Measurements from ENCODE around the gene ST3GAL6.
"Not testable (repeated sequence)": the region's sequence is repeated elsewhere in the genome, so short reads cannot be mapped to it uniquely, and the experiment has no call there.

The ST3GAL6 gene

DNA sequence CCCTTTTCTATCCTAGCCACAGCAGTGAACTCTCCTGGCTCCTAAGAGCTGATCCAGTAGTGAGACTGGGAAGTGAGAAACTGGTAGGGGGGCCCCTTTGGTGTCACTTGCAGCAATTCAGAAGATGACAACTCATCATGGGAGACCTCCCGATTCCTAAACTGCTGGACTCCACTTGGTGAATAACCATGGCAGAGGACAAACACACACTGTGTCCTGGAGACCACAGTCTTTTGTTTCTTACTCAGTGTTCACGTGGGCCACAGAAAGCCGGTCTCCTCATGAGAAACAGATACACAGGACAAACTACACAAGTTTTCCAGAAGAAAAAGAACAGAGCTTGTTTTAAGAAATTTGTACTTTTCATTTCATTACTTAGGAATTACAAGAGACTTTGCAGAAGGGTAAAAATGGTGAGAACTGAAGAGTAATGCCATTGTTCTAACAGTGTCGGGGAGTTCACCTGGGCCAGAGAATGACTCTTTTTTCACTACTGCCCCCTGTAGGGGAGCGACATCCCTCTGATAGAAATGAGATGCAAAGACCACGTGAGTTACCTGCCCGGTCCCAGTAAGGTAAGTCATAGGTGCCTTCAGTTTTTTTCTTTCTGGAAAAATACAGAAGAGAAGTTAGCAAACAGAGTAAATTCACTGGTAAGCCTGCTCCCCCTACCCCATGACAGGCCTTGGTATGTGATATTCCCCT lies 38.1 kb downstream of the ST3GAL6 start:
- no peak for DNase-seq (ENCODE audit: low read depth in 2 of 2)

DNA sequence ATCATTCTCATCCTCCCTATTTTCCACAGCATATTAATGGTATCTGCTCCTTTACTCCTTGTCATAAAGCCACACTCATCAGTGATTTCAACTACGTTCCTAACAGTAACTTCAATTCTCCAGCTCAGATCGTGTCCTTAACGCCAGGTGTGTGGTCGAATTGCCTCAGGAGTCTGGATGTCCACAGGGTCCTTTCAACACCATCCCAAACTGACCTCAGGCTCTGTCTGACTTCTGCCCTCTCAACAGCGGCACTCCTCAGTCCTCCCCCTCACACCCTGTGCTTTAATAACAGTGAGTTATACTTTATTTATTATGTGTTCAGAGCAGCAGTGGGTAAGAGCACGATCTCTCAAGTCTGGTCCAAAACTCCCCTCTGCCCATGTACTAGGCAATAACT lies 42.4 kb downstream of the ST3GAL6 start:
- DNase-seq (ENCODE audit: low read depth in 2 of 2) = no peak

DNA sequence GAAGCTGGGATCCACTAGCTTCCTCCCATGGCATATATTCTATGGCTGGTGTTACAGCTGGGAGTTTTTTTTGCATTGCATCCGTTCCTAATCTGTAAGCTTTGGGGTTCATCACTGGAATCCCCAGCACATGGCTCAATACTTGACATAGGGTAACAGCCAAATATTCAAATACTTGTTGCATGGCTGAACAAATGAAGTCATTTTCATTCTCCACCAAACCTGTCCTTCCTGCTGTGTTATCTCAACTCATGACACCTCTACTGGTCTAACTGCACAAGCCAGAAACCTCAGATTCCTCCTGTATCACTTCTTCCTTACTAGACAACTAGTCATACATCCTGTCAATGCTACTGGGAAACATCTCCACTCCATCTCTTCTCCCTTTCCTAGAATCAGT lies 43.4 kb downstream of the ST3GAL6 start:
- no peak for DNase-seq (ENCODE audit: low read depth in 2 of 2)

- no peak for DNase-seq (ENCODE audit: low read depth in 2 of 2)
Observed at GRCh38 chr3:98807011-98807410, 43.9 kb downstream of the ST3GAL6 start.

DNA sequence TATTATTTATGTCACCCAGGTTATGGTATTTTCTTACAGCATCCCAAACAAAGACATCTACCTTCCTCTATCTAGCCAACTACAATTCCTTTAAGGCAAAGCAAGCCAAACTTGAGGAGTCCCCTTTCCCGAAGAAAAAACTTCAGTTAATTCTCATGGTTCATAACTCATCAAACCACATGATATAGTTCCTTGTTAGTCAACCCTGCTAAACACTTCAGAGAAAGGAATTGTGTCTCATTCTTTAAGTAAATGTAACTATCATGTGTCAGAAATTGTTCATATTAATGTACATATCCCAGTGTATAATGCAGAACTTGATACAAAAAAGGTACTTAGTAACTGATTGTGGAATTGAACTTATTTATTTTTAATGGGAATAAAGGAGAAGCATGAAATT lies 44.4 kb downstream of the ST3GAL6 start:
- DNase-seq (ENCODE audit: low read depth in 2 of 2) = no peak

DNA sequence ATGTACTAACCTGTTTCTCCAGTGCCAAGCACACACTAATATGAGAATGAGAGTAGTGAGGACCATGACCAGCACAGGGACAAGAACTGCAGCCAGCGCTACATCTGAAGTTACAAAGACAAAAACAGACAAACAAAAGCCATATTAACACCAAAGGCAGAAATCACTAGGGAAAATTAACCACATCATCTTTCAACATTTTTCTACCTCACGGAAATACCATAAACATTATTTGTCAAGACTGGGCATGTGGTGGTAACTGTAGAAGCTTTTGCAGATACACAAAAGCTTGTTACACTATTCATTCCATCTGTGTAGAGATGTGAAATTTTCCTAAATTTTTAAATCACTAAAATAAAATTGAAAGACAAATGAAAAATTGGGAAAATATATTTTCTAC lies 44.9 kb downstream of the ST3GAL6 start:
- no peak for DNase-seq (ENCODE audit: low read depth in 2 of 2)

- no peak for DNase-seq (ENCODE audit: low read depth in 2 of 2)
Observed at GRCh38 chr3:98809557-98809956, 46.4 kb downstream of the ST3GAL6 start.

DNA sequence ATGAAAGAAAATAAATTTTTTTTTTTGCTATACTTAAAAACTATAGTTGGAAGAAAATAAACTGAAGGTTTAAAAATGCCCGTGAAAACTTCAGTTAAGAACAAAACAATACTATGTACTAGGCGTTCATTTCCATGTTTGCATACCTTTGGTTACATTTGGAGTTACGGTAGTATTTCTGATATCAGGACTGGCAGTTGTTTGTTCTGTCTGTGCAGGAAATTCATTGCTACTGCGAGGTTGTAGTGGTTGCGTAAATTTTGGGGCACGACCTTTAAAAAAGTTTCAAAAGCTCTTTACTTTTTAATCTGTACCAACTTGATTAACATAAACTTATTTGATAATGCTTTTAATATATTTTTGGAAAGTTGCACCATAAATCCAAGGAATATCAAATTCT lies 47.9 kb downstream of the ST3GAL6 start:
- DNase-seq (ENCODE audit: low read depth in 2 of 2) = no peak

GRCh38 chr3:98812851-98813374 lies 49.8 kb downstream of the ST3GAL6 start:
- DNase-seq (ENCODE audit: low read depth in 2 of 2) = no peak

DNA sequence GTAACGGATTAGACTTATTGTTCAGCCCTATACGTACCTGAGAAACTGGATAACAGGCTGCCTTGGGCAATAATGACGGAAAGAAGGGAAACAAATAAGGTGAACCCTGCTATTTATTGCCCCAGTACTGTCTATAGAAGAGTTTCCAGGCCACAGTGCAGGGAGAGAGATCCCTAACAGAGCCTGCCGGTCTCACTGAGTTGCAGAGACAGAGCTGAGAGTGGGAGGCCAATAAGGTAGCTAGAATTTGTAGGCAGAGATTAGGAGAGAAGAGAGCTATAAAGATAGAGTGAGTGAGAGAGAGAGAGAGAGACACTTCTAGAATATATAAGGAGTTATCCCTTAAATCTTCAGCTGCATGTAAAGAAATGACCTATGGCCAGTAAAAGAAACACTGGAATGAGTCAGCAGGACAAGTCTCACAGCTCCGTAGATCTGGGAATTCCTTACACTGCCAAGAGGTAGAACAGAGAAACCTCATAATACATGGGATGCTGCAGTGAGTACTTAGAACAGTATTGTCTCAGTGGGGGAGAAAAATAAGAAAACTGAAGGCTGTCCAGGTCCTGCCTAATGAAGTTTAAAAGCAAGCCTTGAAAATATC lies 51.8 kb downstream of the ST3GAL6 start:
- no peak for DNase-seq (ENCODE audit: low read depth in 2 of 2)

- DNase-seq (ENCODE audit: low read depth in 2 of 2) = no peak
Observed at GRCh38 chr3:98817547-98818041, 54.5 kb downstream of the ST3GAL6 start.

GRCh38 chr3:98821063-98821462 lies 57.9 kb downstream of the ST3GAL6 start:
- no peak for DNase-seq (ENCODE audit: low read depth in 2 of 2)

DNA sequence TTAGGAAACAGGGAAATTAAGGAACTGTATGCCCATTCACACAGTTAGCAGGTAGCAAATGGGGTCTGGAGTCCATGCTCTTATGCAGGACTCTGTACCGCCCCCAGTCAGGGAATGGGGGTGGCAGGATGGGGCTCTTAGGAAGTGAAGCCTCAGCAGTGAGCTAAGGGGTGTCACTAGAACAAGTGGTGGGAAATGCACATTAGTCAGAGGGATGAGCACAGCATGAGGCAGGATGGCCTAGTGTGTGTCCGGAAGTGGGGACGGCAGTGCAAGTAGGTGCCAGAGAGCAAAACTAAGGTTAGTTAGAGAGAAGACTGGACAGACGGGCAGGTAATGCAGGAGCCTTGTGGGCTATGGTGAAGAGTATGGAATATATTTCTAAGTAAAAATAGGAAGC lies 60.7 kb downstream of the ST3GAL6 start:
- DNase-seq (ENCODE audit: low read depth in 2 of 2) = no peak

- DNase-seq (ENCODE audit: low read depth in 2 of 2) = no peak
Observed at GRCh38 chr3:98824256-98824655, 61.1 kb downstream of the ST3GAL6 start.

- DNase-seq (ENCODE audit: low read depth in 2 of 2) = no peak
Observed at GRCh38 chr3:98826126-98826525, 63.0 kb downstream of the ST3GAL6 start.

GRCh38 chr3:98827221-98827920 lies 64.2 kb downstream of the ST3GAL6 start:
- DNase-seq (ENCODE audit: low read depth in 2 of 2) = no peak

DNA sequence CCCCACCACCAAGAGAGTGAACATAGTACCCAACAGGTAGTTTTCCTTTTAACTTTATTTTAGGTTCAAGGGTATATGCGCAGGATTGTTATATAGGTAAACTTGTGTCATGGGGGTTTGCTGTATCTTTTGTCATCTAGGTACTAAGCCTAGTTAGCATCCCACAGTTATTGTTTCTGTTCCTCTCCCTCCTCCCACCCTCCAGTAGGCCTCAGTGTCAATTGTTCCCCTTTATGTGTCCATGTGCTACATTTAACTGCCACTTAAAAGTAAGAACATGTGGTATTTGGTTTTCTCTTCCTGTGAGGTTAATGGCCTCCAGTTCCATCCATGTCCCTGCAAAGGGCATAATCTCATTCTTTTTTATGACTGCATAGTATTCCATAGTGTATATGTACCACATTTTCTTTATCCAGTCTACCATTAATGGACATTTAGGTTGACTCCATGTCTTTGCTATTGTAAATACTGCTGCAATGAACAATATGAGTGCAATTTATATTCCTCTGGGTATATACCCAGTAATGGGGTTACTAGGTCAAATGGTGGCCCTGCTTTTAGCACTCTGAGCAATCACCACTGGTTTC lies 66.2 kb downstream of the ST3GAL6 start:
- DNase-seq (ENCODE audit: low read depth in 2 of 2) = no peak

- not testable (repeated sequence) for DNase-seq (ENCODE audit: low read depth in 2 of 2)
Observed at GRCh38 chr3:98831060-98831459, 67.9 kb downstream of the ST3GAL6 start.

DNA sequence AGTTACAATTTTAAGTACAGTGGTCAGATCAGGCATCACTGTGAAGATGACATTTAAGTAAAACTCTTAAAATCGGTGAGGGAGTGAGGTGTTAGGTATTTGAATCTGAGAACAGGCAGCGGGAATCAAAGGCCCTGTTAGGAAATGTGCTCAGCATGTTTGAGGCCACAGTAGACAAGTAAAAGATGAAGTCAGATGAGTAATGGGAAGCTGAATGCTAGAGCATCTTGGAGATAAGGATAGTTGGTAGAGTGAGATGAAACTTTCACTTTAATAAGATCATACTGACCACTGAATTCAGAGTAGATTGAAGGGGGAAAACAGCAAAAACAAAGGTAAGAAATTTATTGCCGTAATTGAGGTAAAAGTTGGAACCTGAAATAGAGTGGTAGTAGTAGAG lies 76.7 kb downstream of the ST3GAL6 start:
- no peak for DNase-seq (ENCODE audit: low read depth in 2 of 2)

DNA sequence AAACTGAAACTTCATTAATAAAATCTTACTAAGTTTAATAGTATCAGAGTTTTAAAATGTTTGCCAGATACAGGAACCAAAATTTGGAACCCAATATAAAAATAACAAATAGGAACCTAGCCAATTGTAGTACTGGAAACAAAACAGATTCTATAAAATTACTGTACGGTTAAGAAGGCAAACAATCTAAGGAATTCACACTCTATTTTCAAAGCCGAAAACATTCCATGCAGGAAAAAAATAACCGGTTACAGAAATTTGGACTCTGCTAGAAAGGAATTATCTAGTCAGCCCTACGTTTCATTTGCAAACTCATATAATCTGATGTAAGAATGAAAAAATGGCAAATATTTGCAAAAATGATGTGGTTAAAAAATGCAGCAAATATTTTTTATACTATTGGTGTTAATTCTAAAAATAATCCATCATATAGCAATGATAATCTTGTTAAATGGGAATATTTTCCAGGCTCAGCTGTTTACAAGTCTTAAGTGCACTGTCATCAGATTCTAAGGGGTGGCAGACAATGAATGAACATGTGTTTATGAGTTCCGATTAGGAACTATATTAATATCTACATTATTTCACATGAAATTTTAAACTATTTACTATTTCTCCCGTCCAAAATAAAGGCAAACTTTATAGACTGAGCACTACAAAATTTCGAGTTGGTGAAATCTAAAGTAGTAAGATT lies 80.3 kb downstream of the ST3GAL6 start:
- DNase-seq (ENCODE audit: low read depth in 2 of 2) = no peak
